ENCODE results near the gene ECSIT.
"Not testable (repeated sequence)": the region's sequence is repeated elsewhere in the genome, so short reads cannot be mapped to it uniquely, and the experiment has no call there.

- TF ChIP-seq REST, EZH2phosphoT487 (IDR thresholded peaks at IDR 0.05; ENCODE audit: unreplicated experiment): not testable (repeated sequence)
Observed at GRCh38 chr19:11468266-11468845, 60.6 kb downstream of the ECSIT start.

All from GM23338 (cell line).